DMS79 (cell line): ENCODE data around the gene DLG2.
"Not testable (repeated sequence)": the region's sequence is repeated elsewhere in the genome, so short reads cannot be mapped to it uniquely, and the experiment has no call there.

Experiments
- DNase-seq: peaks from one replicate; lab custom pipeline; 2025; lab: John Stamatoyannopoulos, UW

The DLG2 gene

DNA sequence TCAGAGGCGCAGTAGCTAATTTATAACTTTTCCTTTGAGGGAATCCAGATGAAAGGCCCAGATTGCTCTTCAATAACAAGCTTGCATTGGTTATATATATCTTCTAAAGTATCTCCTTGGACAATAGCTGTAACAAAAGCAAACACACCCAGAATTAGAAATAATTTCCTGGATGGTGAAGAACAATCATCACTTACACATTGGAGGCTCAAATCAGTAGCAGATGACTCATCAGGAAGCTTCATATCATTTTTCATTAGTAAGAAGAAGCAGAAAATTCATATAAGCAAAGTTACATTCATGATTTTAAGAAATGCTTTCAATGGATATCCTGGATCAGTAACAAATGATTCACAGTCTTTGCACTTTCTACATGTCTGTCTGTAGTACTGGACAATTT, 2167.3 kb downstream of the DLG2 start:
- no peak for DNase-seq

GRCh38 chr11:83456566-83456965, 2170.6 kb downstream of the DLG2 start:
- no peak for DNase-seq

DNA sequence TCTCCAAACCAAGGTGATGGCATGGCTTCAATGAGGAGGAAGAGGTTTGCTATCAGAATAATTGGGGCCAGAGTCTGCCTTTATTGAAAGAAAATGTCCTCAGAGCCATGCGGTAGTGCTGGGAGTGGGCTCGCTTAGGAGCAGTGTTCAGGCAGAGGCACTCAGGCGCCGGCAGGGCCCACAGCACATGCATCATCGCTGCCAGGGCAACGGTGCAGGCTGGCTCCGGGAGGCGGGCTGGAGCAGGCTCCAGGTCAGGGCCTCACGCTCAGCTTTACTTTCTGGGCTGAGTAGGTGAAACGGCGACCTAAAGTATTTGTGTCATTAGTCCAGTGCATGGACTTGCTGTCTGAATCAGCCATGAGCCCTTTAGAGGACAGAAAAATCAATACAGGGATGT, 2171.1 kb downstream of the DLG2 start:
- DNase-seq, result no peak

DNA sequence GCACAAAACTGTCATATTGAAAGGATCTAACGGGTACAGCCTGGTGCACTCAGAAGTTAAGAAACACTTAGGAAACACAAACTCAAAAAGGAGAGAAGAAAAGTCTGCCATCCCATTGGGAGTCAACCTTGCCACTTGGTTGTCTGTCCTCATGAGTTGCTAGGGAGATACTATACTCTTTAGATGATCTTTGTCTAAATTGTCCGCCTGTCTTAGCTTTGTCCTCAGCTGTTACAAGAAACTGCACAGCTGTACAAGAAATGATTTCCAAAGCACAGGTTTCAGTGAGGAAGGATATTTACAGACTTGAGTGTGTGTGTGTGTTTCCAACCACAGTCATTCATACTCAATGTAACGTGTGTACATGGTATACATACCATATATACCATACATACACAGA, 2171.8 kb downstream of the DLG2 start:
- no peak for DNase-seq

DNA sequence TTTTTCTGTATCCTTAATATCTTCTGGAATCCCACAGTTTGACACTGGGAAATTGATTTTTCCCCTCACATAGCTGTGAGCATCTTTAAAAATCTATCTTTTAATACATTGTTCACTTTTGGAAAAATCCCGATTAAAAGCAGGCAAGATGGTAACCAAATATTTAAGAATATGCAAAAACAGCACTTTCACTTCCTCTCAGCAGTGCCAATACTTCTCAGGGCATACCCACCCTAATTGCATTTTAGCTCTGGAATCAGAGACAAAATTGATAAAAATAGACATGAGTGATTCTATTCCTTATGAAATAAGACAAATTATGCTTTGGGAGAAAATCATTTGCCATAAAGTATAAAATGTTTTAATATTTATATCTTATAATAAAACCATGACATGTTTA, 2172.5 kb downstream of the DLG2 start:
- no peak for DNase-seq

DNA sequence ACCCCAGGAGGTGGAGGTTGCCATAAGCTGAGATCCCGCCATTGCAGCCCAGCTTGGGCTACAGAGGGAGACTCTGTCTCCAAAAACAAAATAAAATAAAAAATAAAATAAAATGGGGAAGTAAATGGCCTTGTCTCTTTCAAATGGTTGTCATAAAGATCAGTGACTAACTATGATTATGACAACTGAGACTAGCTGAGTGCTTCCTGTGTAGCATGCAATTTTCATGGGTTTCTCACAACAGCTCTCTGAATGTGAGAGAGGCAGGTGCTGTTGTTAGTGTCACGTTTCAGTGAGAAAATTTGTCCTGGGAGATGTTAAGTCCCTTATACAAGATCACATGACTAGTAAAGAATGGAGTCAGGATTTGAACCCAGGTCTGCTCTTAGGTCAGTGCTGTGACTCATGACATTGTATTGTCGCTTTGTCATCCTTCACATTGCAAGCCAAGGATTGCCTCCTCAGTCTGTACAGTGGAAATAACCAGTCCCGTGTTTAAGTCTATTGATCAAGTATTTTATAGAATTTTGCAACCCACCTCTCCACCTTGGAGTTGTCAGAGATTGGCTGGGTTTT, 2177.7 kb downstream of the DLG2 start:
- no peak for DNase-seq

- DNase-seq, result no peak
These were observed 2178.5 kb downstream of the DLG2 start for GRCh38 chr11:83448686-83449085.

GRCh38 chr11:83443880-83444279, 2183.3 kb downstream of the DLG2 start:
- DNase-seq, result not testable (repeated sequence)

DNA sequence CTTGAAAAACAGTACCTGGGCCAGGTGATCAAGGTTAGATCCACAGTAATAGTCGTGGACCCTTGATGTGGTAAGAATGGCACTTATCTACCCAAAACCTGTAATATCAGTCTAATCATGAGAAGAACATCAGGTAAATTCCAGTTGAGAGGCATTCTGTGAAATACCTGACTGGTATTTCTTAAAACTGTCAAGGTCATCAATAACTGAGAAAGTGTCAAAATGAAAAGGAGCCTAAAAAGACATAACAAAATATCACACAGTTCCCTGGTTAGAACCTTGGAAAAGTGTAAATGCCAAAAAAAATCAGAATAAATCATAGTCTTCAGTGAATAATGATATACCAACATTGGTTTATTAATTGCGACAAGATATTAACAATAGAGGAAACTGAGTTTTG, 2185.5 kb downstream of the DLG2 start:
- no peak for DNase-seq

DNA sequence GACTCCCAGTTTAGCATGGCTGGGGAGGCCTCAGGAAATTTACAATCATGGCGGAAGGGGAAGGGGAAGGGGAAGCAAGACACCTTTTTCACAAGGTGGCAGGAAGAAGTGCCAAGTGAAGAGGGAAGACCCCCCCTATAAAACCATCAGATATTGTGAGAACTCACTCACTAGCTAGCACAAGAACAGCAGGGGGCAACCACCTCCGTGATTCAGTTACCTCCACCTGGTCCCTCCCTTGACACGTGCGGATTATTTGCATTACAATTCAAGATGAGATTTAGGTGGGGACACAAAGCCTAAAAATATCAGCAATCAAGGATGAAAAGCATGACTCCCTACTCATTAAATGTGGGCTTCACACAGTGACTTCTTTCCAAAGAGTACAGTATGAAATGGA, 2186.0 kb downstream of the DLG2 start:
- DNase-seq, result no peak

GRCh38 chr11:83438438-83438837, 2188.7 kb downstream of the DLG2 start:
- DNase-seq, result no peak

DNA sequence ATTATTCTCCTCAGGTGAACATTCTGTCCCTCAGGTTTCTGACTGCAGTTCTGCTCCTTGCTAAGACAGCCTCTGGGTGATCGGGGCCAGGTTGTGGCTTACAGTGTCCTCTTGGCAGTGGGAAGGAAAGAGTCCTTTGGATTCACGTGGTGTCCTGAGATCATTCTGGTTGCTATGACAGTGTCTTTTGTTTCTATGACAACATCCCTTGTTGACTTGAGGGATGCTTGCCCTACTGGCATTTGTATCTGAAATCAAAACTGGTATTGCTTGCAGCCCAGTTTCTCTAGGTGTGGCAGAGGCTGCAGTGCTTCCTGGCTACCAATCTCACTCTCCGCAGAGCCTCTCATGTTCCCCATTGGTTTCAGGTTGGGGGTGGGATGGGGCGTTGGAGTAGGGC, 2189.2 kb downstream of the DLG2 start:
- no peak for DNase-seq

- DNase-seq, result no peak
These were observed 2190.3 kb downstream of the DLG2 start for GRCh38 chr11:83436855-83437254.

DNA sequence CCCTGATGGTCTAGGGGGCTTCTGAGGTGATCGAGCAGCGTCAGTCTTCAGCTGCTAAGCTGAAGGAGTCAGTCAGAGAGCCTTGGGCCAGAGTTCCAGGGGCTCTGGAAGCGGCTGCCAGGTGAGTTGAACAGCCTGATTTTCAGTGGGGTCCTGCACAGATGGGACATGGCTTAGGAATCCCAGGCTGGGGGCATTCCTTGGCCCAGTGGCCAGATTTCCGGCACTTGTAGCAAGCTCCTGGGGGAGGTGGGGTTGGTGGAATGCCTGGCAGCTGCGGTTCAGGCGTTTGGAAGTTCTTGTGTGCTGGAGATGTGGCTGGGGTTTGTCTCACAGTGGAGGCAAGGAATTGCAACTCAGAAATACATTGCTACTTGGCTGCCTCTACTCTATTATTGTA, 2192.3 kb downstream of the DLG2 start:
- not testable (repeated sequence) for DNase-seq

- no peak for DNase-seq
These were observed 2199.2 kb downstream of the DLG2 start for GRCh38 chr11:83427943-83428342.

DNA sequence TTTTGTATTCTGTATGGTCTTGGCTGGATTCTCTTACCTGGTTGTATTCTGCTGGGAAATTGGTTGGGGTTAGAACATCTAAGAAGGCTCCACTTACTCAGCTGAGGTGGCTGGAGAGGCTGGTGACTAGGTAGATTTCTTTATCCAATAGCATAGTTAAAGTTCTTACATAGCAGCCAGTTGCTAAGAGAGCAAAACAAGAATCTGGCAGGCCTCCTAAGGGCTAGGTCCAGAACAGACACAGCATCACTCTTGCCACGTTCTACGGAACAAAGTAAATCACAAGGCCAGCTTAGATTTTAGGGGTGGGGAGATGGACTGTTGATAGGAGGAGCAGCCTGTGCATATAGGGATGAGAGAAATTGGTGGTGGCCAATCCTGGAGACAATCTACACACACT, 2199.6 kb downstream of the DLG2 start:
- DNase-seq, result no peak

DNA sequence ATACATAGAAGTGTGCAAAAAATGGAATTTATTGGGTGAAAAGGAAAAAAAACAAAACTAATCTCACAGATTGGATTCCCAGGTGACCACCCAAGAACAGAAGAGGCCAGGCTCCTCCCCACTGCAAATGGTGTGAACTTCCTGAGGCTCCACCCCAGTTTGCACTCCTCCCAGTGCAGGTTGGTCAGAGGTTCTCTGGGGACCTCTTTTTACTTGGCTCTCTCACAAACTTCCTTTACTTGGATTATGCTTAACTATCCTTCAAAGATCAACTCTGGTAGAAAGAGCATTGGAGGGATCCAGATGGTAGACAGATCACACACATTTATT, 2202.0 kb downstream of the DLG2 start:
- no peak for DNase-seq

DNA sequence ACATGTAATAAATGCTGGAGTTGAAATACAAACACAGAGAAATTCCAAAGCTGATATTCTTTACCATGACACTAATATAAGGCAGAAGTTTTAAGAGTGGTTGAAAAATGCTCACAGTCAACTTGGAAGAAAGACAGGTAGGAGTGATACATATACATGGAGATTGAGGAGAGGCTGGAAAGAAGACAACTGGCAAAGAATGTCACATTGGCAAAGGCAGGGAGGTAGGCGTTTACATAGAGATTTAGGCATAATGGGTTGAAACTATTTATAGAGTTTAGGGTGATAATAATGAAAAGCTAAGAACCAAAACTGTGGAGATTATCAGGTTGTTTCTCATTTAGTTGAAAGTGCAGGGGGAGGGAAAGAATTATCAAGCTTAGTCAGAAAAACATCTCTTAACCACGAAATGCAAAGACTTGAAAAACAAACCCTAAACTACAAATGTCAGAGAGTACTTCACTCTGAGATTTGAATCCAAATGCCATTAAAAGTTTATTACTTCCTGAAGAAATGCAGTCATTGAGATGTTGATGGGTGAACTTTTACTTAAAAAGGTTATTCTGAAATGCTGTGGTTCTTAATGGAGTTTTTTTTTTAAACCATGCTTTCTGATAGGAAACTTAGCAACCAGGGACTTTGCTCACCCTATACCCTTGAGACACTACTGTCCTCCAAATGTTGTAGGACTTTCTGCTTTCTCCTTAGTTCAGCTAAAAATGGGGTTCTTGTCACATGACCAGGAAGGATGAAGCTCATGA, 2202.6 kb downstream of the DLG2 start:
- DNase-seq, result no peak

DNA sequence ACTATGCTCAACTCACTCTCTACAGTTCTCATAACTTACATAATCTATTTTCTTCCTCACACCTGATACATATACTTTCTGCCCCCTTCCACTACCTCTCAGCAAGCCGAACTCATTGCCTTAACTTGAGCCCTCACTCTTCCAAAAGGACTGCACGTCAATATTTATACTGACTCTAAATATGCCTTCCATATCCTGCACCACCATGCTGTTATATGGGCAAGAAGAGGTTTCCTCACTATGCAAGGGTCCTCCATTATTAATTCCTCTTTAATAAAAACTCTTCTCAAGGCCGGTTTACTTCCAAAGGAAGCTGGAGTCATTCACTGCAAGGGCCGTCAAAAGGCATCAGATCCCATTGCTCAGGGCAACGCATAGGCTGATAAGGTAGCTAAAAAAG, 2204.5 kb downstream of the DLG2 start:
- not testable (repeated sequence) for DNase-seq

DNA sequence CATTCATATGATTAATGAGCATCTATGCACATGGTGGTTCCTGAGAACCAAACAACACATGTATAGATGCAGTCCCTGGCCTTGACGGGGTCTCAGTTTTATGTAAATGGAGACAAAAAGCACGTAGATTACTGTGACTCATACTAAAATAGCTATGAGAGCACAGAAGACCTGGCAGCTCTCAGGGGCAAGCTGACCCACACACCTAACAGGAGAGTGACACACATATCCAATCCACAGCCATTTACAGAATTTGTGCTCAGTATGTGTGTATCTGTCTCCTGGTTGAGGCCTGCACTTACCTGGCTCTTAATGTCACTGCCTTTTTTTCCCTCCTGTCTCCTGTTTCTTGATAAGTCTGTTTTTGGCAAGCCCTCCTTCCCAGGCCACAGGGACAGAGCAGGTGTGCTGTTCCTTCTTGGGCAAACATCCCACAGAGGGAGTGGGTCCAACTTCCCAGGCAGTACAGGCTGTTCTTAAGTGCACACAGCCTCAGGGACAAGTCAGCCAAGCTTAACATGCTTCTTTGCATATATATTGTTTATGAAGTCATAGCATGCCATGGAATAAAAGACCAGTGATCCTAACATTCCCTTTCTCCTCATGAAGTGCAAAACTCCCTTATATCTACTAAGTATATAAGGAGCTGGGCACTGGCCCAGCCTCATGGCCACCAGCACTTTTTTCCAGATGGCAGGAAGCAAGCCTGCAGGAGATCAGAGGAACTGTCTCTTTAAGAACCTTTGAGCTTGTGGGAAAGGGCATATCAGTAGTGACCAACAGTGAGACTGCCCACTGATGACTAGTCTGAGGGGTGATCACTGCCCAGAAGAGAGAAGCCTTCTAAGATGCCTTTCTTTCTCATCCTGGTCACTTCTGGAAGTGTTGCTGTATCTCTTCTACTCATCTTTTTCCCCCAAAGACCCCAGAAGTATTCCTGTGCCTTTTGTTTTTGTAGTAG, 2216.3 kb downstream of the DLG2 start:
- no peak for DNase-seq

GRCh38 chr11:83409891-83410290, 2217.3 kb downstream of the DLG2 start:
- no peak for DNase-seq

GRCh38 chr11:83409476-83409875, 2217.7 kb downstream of the DLG2 start:
- DNase-seq, result no peak

DNA sequence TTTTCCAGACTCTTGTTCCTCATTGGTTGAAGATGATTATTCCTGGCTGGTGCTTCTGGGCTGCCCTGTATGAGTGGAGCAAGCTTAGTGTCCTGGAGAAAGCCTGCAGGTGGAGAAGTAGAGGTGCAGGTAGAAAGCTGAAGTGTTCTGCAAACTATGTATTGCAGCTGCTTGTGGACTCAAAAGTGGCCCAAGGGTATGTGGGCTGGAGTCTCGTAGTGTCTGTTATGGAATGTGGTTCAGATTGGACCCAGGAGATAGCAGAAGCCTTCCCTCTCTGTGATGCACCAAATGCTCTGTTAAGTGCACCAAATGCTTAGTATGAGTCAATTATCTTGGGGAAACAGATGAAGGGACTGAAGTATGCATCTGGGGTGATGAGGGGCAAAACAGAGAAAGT, 2218.2 kb downstream of the DLG2 start:
- no peak for DNase-seq
